CD8-positive, alpha-beta memory T cell (primary cell): Measurements from ENCODE around the gene AGAP1. TPM values are rescaled to one million over a fixed set of nuclear protein-coding genes. Genes with fewer than 3 reads are reported as not detected.

Experiments
- CTCF ChIA-PET: fragments of 350-600 bp; sonication (Branson Sonifier 250); formaldehyde crosslinking; loops from one replicate; lab custom pipeline; 2021; ENCODE audit warnings: antibody characterized with exemption; lab: Charles Lee
- POLR2A ChIA-PET: fragments of 350-600 bp; sonication (Branson Sonifier 250); formaldehyde crosslinking; loops from one replicate; lab custom pipeline; 2021; ENCODE audit warnings: antibody characterized with exemption; lab: Charles Lee
- DNase-seq, 5 donors: peaks; one replicate each; pipeline versions ENCODE4 v3.0.0 to v3.0.0-alpha.2; 2020 to 2022; ENCODE audit warnings: mixed read lengths in 1 of 5
- H3K27ac ChIP-seq: one replicate; pipeline ENCODE4 v1.7.0; 2013; ENCODE audit warnings: low read depth, mild to moderate bottlenecking, low read length, moderate library complexity
- H3K27me3 ChIP-seq: 2 replicates; pipeline ENCODE4 v1.7.0; 2013; ENCODE audit warnings: low read length, mild to moderate bottlenecking; ENCODE audit not compliant: insufficient read depth, poor library complexity, severe bottlenecking
- H3K36me3 ChIP-seq: 2 replicates; pipeline ENCODE4 v1.7.0; 2013; ENCODE audit warnings: mild to moderate bottlenecking, low read length, moderate library complexity; ENCODE audit not compliant: insufficient read depth
- H3K4me1 ChIP-seq: 2 replicates; pipeline ENCODE4 v1.7.0; 2013; ENCODE audit warnings: mild to moderate bottlenecking, low read length, moderate library complexity; ENCODE audit not compliant: insufficient read depth
- H3K4me3 ChIP-seq: 2 replicates; pipeline ENCODE4 v1.7.0; 2013; ENCODE audit warnings: mild to moderate bottlenecking, low read length
- H3K9me3 ChIP-seq: 2 replicates; pipeline ENCODE4 v1.7.0; 2013; ENCODE audit warnings: mild to moderate bottlenecking, low read length
- H3K27ac Mint-ChIP-seq, 8 donors: one replicate each; pipeline ENCODE4 v1.8.0; 2020 to 2021; ENCODE audit warnings: mixed read lengths in 8 of 8, mild to moderate bottlenecking in 6 of 8, inconsistent platforms in 3 of 8, moderate library complexity in 3 of 8
- H3K27me3 Mint-ChIP-seq, 2 donors: one replicate each; pipeline ENCODE4 v1.8.0; 2020 to 2021; ENCODE audit warnings: mixed read lengths in 2 of 2, mild to moderate bottlenecking in 1 of 2, moderate library complexity in 1 of 2
- H3K36me3 Mint-ChIP-seq, 3 donors: one replicate each; pipeline ENCODE4 v1.8.0; 2020 to 2021; ENCODE audit warnings: mixed read lengths in 3 of 3, inconsistent platforms in 1 of 3, mild to moderate bottlenecking in 1 of 3
- H3K4me1 Mint-ChIP-seq, 3 donors: one replicate each; pipeline ENCODE4 v1.8.0; 2020 to 2021; ENCODE audit warnings: mixed read lengths in 3 of 3, inconsistent platforms in 1 of 3, mild to moderate bottlenecking in 1 of 3
- H3K4me3 Mint-ChIP-seq, 7 donors: one replicate each; pipeline ENCODE4 v1.8.0; 2020 to 2021; ENCODE audit warnings: mixed read lengths in 7 of 7, mild to moderate bottlenecking in 6 of 7, moderate library complexity in 4 of 7, inconsistent platforms in 2 of 7
- H3K9me3 Mint-ChIP-seq, 5 donors: one replicate each; pipeline ENCODE4 v1.8.0; 2020 to 2022; ENCODE audit warnings: mixed read lengths in 5 of 5, mild to moderate bottlenecking in 3 of 5, moderate library complexity in 2 of 5, inconsistent platforms in 1 of 5
- polyA plus RNA-seq: library from polyadenylated mRNA; unstranded; fragments of 300-500 nt; fragmentation: Illumina TruSeq; gene quantifications from one replicate; pipeline ENCODE4 v1.2.3, GENCODE V29; 2021
- total RNA-seq, 2 experiments: library from RNA; stranded (reverse); gene quantifications; one replicate each; pipeline ENCODE4 v1.2.3, GENCODE V29; 2021

The AGAP1 gene
- total and polyA plus RNA-seq, 3 experiments from 2014 or later, result 1.2 to 3.3 (median 2.7) TPM

GRCh38 chr2:235506997-235507615 lies 13.3 kb downstream of the AGAP1 start:
- ChIA-PET POLR2A (no interaction called here), CTCF (no interaction called here)
- Histone ChIP-seq H3K27ac (no peak overlapping the region), H3K4me3 (no peak overlapping the region), H3K4me1 (peaks cover under 1% of the 10 kb centered on the region), H3K9me3 (no peaks in the 10 kb centered on the region), H3K36me3 (no peaks in the 10 kb centered on the region), H3K27me3 (peaks cover 4% of the 10 kb centered on the region)
- Mint-ChIP-seq H3K27me3 (peaks cover 17 to 21% of the 10 kb centered on the region in 2 donors), H3K9me3 (peaks cover 0 to 5% (median 0%) of the 10 kb centered on the region in 5 donors), H3K4me1 (peaks cover 8 to 20% (median 11%) of the 10 kb centered on the region in 3 donors), H3K36me3 (peaks cover 0 to 3% (median 0%) of the 10 kb centered on the region in 3 donors), H3K27ac (no peak overlapping the region), H3K4me3 (no peak overlapping the region)
- no peak for DNase-seq

- Histone ChIP-seq H3K36me3 (no peaks in the 10 kb centered on the region), H3K9me3 (no peaks in the 10 kb centered on the region), H3K27ac (no peak overlapping the region), H3K4me3 (no peak overlapping the region), H3K4me1 (no peaks in the 10 kb centered on the region), H3K27me3 (no peaks in the 10 kb centered on the region)
- no peak overlapping the region for H3K4me3 Mint-ChIP-seq
- DNase-seq, result no peak
- no peak overlapping the region for H3K27ac Mint-ChIP-seq
- peaks cover 4 to 14% (median 6%) of the 10 kb centered on the region in 3 donors for H3K4me1 Mint-ChIP-seq
- peaks cover 0 to 3% (median 0%) of the 10 kb centered on the region in 3 donors for H3K36me3 Mint-ChIP-seq
- CTCF ChIA-PET, result no interaction called here
- peaks cover 0 to 5% (median 0%) of the 10 kb centered on the region in 5 donors for H3K9me3 Mint-ChIP-seq
- peaks cover 11 to 15% of the 10 kb centered on the region in 2 donors for H3K27me3 Mint-ChIP-seq
- POLR2A ChIA-PET, result no interaction called here
Observed at GRCh38 chr2:235507928-235508327, 14.1 kb downstream of the AGAP1 start.

GRCh38 chr2:235508371-235509160 lies 14.7 kb downstream of the AGAP1 start:
- Histone ChIP-seq H3K4me3 (no peak overlapping the region), H3K27me3 (no peaks in the 10 kb centered on the region), H3K4me1 (no peaks in the 10 kb centered on the region), H3K27ac (no peak overlapping the region), H3K36me3 (no peaks in the 10 kb centered on the region), H3K9me3 (no peaks in the 10 kb centered on the region)
- Mint-ChIP-seq H3K4me3 (no peak overlapping the region), H3K4me1 (peaks cover 4 to 14% (median 6%) of the 10 kb centered on the region in 3 donors), H3K27ac (no peak overlapping the region), H3K36me3 (peaks cover 0 to 3% (median 0%) of the 10 kb centered on the region in 3 donors), H3K9me3 (peaks cover 0 to 5% (median 0%) of the 10 kb centered on the region in 5 donors), H3K27me3 (peaks cover 8 to 15% of the 10 kb centered on the region in 2 donors)
- CTCF ChIA-PET, result no interaction called here
- POLR2A ChIA-PET, result no interaction called here
- DNase-seq, result no peak

GRCh38 chr2:235510318-235510717 lies 16.5 kb downstream of the AGAP1 start:
- Mint-ChIP-seq H3K27ac (no peak overlapping the region), H3K9me3 (peaks cover 0 to 5% (median 0%) of the 10 kb centered on the region in 5 donors), H3K4me1 (peaks cover 2 to 9% (median 3%) of the 10 kb centered on the region in 3 donors), H3K36me3 (peaks cover 0 to 3% (median 2%) of the 10 kb centered on the region in 3 donors), H3K27me3 (peaks cover 7 to 8% of the 10 kb centered on the region in 2 donors), H3K4me3 (no peak overlapping the region)
- Histone ChIP-seq H3K9me3 (no peaks in the 10 kb centered on the region), H3K36me3 (no peaks in the 10 kb centered on the region), H3K27me3 (no peaks in the 10 kb centered on the region), H3K27ac (no peak overlapping the region), H3K4me1 (no peaks in the 10 kb centered on the region), H3K4me3 (no peak overlapping the region)
- no peak for DNase-seq
- ChIA-PET POLR2A (no interaction called here), CTCF (no interaction called here)

GRCh38 chr2:235511187-235511661 lies 17.4 kb downstream of the AGAP1 start:
- H3K4me3 Mint-ChIP-seq, result no peak overlapping the region
- peaks cover 0 to 6% (median 0%) of the 10 kb centered on the region in 3 donors for H3K36me3 Mint-ChIP-seq
- Histone ChIP-seq H3K27ac (no peak overlapping the region), H3K9me3 (no peaks in the 10 kb centered on the region), H3K36me3 (no peaks in the 10 kb centered on the region), H3K4me3 (no peak overlapping the region), H3K27me3 (no peaks in the 10 kb centered on the region), H3K4me1 (no peaks in the 10 kb centered on the region)
- peaks cover 0 to 6% (median 0%) of the 10 kb centered on the region in 3 donors for H3K4me1 Mint-ChIP-seq
- peaks cover 0 to 5% (median 2%) of the 10 kb centered on the region in 5 donors for H3K9me3 Mint-ChIP-seq
- no peak overlapping the region for H3K27ac Mint-ChIP-seq
- CTCF ChIA-PET, result no interaction called here
- POLR2A ChIA-PET, result no interaction called here
- DNase-seq, result no peak
- peaks cover 6 to 10% of the 10 kb centered on the region in 2 donors for H3K27me3 Mint-ChIP-seq

GRCh38 chr2:235511751-235512698 lies 18.2 kb downstream of the AGAP1 start:
- no peak overlapping the region for H3K4me3 ChIP-seq
- no peaks in the 10 kb centered on the region for H3K27me3 ChIP-seq
- peaks cover 0 to 6% (median 0%) of the 10 kb centered on the region in 3 donors for H3K36me3 Mint-ChIP-seq
- peaks cover 0 to 6% (median 0%) of the 10 kb centered on the region in 3 donors for H3K4me1 Mint-ChIP-seq
- CTCF ChIA-PET, result no interaction called here
- POLR2A ChIA-PET, result no interaction called here
- no peak overlapping the region for H3K27ac ChIP-seq
- no peak overlapping the region for H3K4me3 Mint-ChIP-seq
- H3K36me3 ChIP-seq, result no peaks in the 10 kb centered on the region
- H3K4me1 ChIP-seq, result no peaks in the 10 kb centered on the region
- DNase-seq, result no peak
- no peaks in the 10 kb centered on the region for H3K9me3 ChIP-seq
- H3K9me3 Mint-ChIP-seq, result peaks cover 0 to 5% (median 2%) of the 10 kb centered on the region in 5 donors
- peaks cover 6 to 10% of the 10 kb centered on the region in 2 donors for H3K27me3 Mint-ChIP-seq
- H3K27ac Mint-ChIP-seq, result no peak overlapping the region

- no peaks in the 10 kb centered on the region for H3K27me3 ChIP-seq
- Mint-ChIP-seq H3K27ac (peak overlapping the region in 1 of 8 donors; percentile 54), H3K4me1 (peaks cover 0 to 6% (median 0%) of the 10 kb centered on the region in 3 donors), H3K9me3 (peaks cover 0 to 5% (median 2%) of the 10 kb centered on the region in 5 donors), H3K27me3 (peaks cover 6 to 10% of the 10 kb centered on the region in 2 donors), H3K36me3 (peaks cover 0 to 6% (median 0%) of the 10 kb centered on the region in 3 donors), H3K4me3 (no peak overlapping the region)
- no peaks in the 10 kb centered on the region for H3K9me3 ChIP-seq
- no peaks in the 10 kb centered on the region for H3K36me3 ChIP-seq
- DNase-seq, result no peak
- no peak overlapping the region for H3K4me3 ChIP-seq
- no peaks in the 10 kb centered on the region for H3K4me1 ChIP-seq
- CTCF ChIA-PET, result no interaction called here
- POLR2A ChIA-PET, result no interaction called here
- H3K27ac ChIP-seq, result no peak overlapping the region
Observed at GRCh38 chr2:235512699-235513053, 18.8 kb downstream of the AGAP1 start.
